Cerebellar cortex (tissue), 1 donor: Measurements from ENCODE around the gene RO60.

ENCODE experiments used
- DNase-seq: peaks from one replicate; pipeline ENCODE4 v3.0.0-alpha.2; 2015; ENCODE audit warnings: low spot score

The RO60 gene

DNA sequence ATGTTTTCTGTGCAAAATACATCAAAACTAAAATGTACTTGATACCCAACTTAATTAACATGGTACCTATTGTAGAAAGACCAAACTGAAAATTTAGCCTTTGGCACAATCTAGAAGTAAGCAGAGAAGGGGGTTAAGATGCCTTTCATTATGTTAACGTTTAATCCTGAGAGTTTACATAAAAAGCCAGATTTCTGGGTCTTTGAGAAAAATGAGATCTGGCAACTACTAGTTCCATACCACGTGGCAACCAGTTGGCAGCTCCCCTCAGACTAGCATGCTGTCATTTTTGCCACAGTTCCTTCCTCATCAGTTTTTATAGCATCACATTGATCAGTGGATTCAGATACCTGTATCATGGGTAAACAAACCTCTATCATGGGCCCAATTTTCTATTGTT is 1.5 kb downstream of the RO60 start:
- DNase-seq, result peak; percentile 13

DNA sequence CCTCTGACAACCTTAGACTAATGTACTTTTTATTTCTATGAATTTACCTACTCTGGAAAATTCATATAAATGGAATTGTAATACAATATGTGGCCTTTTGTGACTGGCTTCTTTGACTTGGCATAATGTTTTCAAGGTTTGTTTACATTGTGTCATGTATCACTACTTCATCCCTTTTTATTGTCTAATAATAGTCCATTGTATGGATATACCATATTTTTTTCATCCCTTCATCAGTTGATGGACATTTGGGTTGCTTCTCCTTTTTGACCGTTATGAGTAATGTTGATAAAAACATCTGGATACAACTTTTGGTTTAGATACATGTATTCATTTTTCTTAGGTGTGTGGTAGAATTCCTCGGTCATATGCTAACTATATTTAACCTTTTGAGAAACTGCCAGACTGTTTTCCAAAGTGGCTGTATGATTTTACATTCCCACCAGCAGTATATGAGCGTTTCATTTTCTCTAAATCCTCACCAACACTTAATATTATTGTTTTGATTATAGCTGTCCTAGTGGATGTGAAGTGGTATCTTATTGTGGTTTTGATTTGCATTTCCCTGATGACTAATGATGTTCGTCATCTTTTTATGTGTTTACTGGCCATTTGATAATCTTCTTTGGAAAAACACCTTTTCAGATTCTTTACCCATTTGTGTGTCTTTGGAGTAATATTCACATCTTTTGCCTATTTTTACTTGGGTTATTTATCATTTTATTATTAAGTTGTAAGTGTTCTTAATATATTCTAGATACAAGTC is 3.5 kb downstream of the RO60 start:
- DNase-seq, result no peak

- DNase-seq, result no peak
Observed at GRCh38 chr1:193065954-193066353, 6.5 kb downstream of the RO60 start.

- no peak for DNase-seq
Observed at GRCh38 chr1:193066606-193067005, 7.2 kb downstream of the RO60 start.

GRCh38 chr1:193068013-193068412 is 8.6 kb downstream of the RO60 start:
- no peak for DNase-seq

DNA sequence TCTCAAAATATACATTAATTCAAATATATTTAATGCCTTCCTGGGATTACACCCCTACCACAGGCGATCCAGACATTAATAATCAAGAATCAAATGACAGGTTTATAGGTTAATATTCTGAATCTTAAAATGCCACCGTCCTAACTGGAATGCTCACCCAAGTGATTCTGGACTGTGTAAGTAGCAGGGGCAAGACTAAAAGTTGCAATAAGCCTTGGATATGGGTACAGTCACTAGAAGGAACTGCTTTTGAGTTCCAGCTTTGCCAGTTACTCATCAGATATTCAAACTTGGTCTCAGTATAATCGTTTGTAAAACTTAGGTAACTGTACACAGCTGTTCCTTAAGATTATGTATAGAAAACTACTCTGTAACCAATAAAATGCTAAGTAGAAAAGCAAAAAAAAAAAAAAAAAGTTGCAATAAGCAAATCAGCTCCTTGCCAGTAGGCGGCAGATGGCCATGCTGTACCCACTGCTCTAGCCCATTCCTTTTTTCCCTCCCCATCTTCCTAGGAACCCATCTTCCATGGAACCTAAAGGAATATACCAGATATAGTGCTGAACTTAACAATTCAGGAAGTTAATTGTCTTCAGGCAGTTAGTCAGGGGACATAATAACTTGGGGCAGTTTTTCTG is 10.5 kb downstream of the RO60 start:
- peak; percentile 28 for DNase-seq

DNA sequence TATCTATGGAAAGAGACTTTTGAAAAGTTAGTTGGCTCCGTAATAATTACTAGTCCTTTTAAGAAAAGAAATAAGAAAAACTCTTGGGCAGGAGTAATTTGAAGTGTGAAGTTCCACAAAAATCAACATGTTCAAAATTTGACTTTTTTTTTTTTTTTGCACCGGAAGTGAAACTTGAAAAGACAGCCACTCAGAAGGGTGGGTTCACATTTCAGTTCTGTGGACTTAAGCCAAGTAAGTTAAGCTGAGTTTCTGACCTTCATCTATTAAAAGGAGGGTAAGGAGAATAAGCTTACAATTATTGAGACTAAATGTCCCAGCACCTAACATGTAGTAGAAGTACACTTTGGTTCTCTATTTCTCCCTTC is 11.0 kb downstream of the RO60 start:
- no peak for DNase-seq

GRCh38 chr1:193070942-193071341 is 11.5 kb downstream of the RO60 start:
- DNase-seq, result peak; percentile 13

- no peak for DNase-seq
Observed at GRCh38 chr1:193077991-193078390, 18.6 kb downstream of the RO60 start.

DNA sequence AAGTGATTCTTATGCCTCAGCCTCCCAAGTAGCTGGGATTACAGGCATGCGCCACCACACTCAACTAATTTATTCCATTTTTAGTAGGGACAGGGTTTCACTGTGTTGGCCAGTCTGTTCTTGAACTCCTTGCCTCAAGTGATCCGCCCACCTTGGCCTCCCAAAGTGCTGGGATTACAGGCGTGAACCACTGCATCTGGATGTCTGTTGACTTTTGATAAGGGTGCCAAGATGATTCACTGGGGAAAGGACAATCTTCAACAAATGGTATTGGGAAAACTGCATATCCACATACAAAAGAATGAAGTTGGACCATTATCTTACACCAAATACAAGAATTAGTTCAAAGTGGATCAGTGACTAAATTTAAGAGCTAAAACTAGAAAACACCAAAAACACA is 19.8 kb downstream of the RO60 start:
- DNase-seq, result no peak

GRCh38 chr1:193083365-193084088 is 24.1 kb downstream of the RO60 start:
- no peak for DNase-seq

- DNase-seq, result no peak
Observed at GRCh38 chr1:193085263-193085662, 25.9 kb downstream of the RO60 start.

- no peak for DNase-seq
Observed at GRCh38 chr1:193086342-193086741, 26.9 kb downstream of the RO60 start.

DNA sequence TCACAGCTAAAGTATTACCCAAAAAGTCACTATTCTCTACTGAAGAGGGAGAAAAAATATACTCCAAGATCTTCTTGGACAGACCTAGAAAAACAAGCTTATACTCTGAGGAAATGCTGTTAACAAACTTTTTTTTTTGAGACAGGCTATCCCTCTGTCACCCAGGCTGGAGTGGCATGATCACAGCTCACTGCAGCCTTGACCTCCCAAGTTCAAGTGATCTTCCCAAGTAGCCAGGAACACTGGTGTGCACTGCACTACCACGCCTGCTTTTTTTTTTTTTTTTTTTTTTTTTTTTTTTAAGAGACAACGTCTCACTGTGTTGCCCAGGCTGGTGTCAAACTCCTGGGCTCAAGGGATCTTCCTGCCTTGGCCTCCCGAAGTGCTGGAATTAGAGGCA is 28.5 kb downstream of the RO60 start:
- no peak for DNase-seq

GRCh38 chr1:193090865-193091264 is 31.5 kb downstream of the RO60 start:
- no peak for DNase-seq

GRCh38 chr1:193094112-193094511 is 34.7 kb downstream of the RO60 start:
- no peak for DNase-seq

DNA sequence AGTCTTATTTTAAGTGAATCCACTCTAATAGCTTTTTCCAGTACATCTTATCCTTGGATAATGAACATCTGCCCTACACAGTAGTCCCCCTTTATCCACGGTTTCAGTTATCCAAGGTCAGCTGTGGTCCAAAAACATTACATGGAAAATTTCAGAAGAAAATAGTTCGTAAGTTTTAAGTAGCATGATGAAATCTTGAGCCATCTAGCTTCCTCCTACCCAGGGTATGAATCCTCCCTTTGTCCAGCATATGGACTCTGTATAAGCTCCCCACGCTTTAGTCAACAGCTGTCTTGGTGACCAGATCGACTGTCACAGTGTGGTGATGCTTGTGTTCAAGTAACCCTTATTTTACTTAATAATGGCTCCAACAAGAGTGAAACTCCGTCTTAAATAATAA is 43.2 kb downstream of the RO60 start:
- no peak for DNase-seq

DNA sequence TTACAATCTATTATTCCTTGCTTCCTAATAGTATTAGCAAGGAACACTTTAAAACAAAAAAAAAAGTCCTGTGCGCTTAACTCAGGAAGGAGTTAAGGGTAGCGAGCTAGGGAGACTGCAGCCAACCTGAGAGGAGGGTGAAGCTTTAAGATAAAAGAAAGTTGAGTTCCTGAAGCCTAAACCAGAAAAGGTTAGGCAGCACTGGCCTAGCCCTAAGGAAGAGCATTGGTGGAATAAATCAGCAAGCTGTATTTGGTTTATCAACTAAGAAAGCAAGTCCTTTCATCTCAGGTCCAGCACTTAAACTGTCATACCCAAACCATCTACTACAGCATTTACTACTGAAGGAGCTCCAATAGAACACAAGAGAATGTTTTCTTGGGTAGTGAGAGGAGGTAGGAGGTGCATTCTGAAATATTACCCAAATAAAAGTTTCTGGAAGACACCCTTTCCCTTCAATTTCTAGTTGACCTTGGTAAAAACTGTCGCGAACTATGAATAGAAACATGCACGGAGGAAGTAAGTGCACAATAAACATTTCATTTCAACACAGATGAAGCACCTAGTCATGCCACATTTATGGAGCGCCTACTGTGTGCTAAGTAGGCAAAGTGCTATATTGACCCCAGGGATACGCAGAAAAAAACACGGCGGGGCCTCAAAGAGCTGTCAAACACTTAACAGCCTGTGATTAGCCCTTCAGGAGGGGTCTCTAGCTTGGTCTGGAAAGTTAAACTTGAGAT is 44.5 kb downstream of the RO60 start:
- no peak for DNase-seq

- DNase-seq, result peak; percentile 66
Observed at GRCh38 chr1:193104502-193104906, 45.1 kb downstream of the RO60 start.

DNA sequence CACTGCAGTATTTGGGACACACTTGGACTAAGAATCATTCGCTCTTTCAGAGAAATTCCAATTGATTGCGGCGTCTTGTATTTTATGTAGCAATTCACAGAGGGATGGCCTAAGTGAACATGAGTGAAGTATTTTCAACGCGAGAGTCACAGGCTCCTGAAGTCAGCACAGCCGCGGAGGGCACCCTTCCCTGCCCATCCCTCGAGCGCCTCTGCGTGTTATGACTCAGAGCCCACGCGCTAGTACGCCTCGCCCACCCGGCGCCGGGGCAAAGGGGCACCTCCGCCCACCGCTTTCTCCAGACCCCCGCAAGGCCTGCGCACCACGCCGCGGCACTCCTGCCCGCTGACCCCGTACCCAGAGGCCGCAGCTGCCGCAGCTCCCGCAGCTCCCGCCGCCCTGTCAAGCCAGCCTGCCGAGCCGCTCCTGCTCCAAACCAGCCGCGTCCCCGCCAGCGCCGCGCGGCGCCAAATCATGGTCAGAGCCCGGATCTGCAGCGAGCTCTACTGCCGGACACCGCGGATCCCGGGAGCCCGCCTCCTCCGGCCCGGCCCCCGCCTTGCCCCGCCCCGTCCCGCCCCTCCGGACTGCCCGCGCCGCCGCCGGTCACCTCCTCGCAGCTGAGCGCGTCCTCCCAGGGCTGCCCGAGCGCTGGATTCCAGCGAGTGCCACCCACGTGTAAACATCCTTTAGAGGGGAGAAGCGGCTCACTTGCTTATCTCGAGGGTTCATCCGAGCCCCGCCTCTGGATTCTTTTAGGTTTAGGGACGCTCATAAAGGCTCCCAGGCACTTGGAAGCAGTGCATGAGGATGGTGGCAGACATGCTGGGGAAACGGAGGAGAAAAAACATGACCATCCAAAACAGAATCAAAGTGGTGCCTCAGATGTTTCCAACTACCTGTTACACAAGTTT is 45.8 kb downstream of the RO60 start, which contains the start of gene GLRX2:
GLRX2 (minus strand) TSS at position 508 of the 914 bp plus-strand sequence; CDS start at position 476, 32 bp downstream.
- DNase-seq, result peak; percentile 85

GRCh38 chr1:193105821-193106177 is 46.4 kb downstream of the RO60 start:
- DNase-seq, result no peak
